Measurements from ENCODE around the gene TOMM20.

DNA sequence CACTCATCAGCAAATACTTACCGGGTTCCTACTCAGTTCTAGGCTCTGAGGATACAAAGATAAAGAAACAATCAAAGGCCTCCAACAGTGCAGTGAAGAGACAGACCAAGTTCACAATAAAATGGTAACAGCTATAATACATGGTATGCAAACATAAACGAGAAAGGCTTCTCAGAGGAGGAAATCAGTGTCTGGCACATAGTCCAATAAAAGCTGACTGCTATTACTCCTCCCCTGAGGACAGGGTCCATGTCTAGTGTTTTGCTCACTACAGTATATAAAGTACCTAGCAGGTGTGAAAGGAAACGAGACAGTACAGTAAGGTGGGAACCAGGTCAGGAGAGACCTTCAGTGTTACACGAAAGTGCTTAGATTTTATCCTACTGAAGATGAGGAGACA, 28.1 kb upstream of the TOMM20 start:
- no peak for TF ChIP-seq EZH2 (IDR thresholded peaks at IDR 0.05; ENCODE audit: borderline replicate concordance, insufficient read depth, low read depth, low read length, poor library complexity, severe bottlenecking)
- TF ChIP-seq, protein P1, sequence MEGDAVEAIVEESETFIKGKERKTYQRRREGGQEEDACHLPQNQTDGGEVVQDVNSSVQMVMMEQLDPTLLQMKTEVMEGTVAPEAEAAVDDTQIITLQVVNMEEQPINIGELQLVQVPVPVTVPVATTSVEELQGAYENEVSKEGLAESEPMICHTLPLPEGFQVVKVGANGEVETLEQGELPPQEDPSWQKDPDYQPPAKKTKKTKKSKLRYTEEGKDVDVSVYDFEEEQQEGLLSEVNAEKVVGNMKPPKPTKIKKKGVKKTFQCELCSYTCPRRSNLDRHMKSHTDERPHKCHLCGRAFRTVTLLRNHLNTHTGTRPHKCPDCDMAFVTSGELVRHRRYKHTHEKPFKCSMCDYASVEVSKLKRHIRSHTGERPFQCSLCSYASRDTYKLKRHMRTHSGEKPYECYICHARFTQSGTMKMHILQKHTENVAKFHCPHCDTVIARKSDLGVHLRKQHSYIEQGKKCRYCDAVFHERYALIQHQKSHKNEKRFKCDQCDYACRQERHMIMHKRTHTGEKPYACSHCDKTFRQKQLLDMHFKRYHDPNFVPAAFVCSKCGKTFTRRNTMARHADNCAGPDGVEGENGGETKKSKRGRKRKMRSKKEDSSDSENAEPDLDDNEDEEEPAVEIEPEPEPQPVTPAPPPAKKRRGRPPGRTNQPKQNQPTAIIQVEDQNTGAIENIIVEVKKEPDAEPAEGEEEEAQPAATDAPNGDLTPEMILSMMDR (IDR thresholded peaks at IDR 0.05): no peak

All from B cell (primary cell).